Gastrocnemius medialis (tissue), 4 donors: ENCODE measurements around the gene CD47.

ENCODE experiments used
- CTCF ChIP-seq, 5 experiments: fragments of 450-650 bp in 3 of 5; fragments of 200-600 bp in 2 of 5; sonication (generic) in 2 of 5; IDR thresholded peaks in 4 of 5; conservative IDR thresholded peaks in 1 of 5; 1 replicate in 4 of 5; 2 replicates in 1 of 5; pipeline ENCODE4 v1.5.1; 2016 to 2019; ENCODE audit warnings: antibody characterized with exemption in 5 of 5, mild to moderate bottlenecking in 3 of 5, moderate library complexity in 3 of 5
- POLR2A ChIP-seq, 2 donors: fragments of 450-650 bp; IDR thresholded peaks; one replicate each; pipeline ENCODE4 v1.6.1; 2017; ENCODE audit warnings: antibody characterized with exemption in 2 of 2, mild to moderate bottlenecking in 2 of 2, moderate library complexity in 2 of 2

GRCh38 chr3:108086653-108087052 is 4.2 kb downstream of the CD47 start:
- TF ChIP-seq POLR2A (IDR thresholded peaks at IDR 0.05) = no peak
- TF ChIP-seq CTCF (IDR thresholded peaks at IDR 0.05 in 4 of 5, conservative IDR thresholded peaks at IDR 0.05 in 1 of 5) = no peak
